ENCODE data around the gene RNF207.

- no peak for TF ChIP-seq POLR2A (IDR thresholded peaks at IDR 0.05; ENCODE audit: low read length)
- TF ChIP-seq GATA1 (IDR thresholded peaks at IDR 0.05; ENCODE audit: low read depth, low read length) = no peak
Observed at GRCh38 chr1:6167391-6168303, 38.3 kb upstream of the RNF207 start.
